GM19372 (cell line): ENCODE data around the gene DAPK1.

Experiments used
- ATAC-seq: cut with Tn5 transposase; IDR thresholded peaks from one replicate; pipeline ENCODE4 v1.9.1; 2021; ENCODE audit warnings: mild to moderate bottlenecking, low read depth, moderate library complexity; ENCODE audit not compliant: unreplicated experiment

The DAPK1 gene

GRCh38 chr9:87638292-87638691, 140.6 kb downstream of the DAPK1 start:
- no peak for ATAC-seq

DNA sequence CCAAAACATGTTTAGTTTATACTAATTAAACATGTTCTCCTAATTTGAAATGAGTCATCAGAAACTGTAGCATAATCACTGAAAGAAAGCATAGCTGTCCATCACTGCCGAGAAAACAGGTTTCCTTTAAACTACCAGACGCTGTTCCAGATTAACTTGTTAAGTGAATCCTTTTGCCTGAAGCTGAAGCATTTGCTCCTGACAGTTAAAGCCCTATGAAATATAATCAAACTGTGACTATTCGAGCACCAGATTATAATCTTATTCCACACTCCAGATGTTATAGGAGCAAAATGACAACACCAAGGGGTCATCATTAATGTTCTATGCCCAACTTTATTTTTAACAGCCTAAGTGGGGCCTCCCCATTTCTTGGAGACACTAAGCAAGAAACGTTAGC, 142.3 kb downstream of the DAPK1 start:
- no peak for ATAC-seq

GRCh38 chr9:87640385-87640795, 142.7 kb downstream of the DAPK1 start:
- ATAC-seq, result no peak

GRCh38 chr9:87641067-87641466, 143.4 kb downstream of the DAPK1 start:
- no peak for ATAC-seq

- no peak for ATAC-seq
These were observed 144.9 kb downstream of the DAPK1 start for GRCh38 chr9:87642330-87643106.

GRCh38 chr9:87643107-87643650, 145.5 kb downstream of the DAPK1 start:
- ATAC-seq, result no peak

DNA sequence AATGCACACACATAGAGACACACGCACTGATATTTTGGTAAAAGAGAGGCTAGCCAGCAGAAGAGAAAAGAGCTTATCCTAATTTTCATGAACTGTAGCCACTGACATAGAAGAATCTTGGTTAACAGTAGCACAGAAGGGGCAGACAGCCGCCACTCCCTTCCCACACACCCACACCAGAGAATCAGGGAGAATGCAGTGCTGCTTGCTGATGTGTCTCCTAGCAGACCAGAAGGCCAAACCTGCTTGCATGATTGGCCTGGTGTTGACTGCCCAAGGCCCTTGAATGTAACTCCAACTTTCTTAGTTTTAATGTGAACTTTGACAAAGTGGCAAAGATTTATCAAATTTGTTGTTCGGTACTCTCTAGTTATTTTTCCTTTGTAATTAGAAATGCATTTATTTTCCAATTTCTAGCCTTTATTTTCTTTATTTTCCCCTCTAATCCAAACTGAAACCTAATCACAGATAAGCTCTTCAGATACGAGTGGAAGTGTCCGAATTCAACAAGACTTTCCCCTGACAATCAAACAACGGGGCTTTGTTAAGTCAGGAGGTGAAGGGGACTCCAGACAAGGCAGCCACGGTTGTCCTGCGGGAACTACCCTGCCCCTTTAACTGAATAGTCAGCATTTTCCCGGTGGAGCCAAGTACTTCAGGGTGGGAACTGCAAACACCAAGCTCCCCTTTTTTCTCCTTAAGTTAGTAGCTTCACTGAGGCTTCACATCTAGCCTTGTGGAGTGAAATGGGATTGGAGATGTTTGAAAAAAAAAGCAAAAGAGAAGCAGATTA, 146.3 kb downstream of the DAPK1 start:
- no peak for ATAC-seq

DNA sequence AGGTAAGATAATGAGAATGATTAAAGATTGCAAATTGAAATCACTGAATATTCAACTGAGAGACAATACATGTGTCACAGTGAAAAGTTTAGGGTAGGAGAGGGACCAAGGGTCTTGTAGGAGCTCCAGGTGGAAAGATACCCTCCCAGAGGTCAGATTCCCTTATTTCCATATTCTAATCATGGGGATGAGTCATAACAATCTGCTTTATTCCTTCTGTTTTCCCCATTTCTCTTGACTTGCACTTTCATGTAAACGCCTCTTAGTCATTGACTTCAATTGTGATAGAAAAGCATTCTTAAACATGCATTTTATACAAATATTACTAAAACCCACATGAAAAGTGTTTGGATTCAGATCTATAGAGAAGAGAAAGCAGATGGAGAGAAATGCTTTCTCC, 147.0 kb downstream of the DAPK1 start:
- no peak for ATAC-seq

DNA sequence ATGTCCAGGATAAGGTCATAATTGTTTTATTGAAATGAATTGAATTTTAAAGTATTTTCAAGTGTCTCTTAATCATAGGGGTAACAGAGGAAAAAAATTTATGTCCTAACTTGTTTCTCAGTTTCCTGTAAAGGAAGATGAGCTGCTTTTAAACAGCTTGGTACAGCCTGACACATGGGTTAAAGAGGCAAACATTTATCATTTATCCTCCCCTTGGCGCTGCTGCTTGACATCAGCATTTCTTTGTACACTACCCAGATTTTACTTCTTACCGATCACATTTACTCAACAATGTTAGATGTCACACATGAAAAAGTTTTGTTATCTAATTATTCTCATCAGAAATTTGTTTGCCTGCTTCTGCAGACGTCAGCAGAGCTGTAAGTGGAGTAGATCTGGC, 148.9 kb downstream of the DAPK1 start:
- ATAC-seq, result no peak

DNA sequence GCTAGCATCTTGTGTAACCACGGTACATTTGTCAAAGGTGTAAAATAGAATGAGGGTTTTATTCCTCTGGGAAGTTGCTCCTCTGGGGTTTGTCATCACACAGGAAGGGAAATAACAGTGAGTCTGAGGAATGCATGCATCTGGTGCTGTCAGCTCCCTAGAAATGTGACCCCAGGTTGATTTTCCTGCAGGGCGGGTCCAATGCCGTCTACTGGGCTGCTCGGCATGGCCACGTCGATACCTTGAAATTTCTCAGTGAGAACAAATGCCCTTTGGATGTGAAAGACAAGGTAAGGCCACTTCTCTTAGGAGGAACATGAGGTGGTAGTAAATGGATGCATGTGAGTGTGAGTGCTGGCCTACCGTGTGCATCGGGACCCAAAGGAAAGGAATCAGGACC, 149.4 kb downstream of the DAPK1 start:
- no peak for ATAC-seq

GRCh38 chr9:87648606-87649005, 150.9 kb downstream of the DAPK1 start:
- ATAC-seq, result no peak

- no peak for ATAC-seq
These were observed 153.1 kb downstream of the DAPK1 start for GRCh38 chr9:87650611-87651295.

DNA sequence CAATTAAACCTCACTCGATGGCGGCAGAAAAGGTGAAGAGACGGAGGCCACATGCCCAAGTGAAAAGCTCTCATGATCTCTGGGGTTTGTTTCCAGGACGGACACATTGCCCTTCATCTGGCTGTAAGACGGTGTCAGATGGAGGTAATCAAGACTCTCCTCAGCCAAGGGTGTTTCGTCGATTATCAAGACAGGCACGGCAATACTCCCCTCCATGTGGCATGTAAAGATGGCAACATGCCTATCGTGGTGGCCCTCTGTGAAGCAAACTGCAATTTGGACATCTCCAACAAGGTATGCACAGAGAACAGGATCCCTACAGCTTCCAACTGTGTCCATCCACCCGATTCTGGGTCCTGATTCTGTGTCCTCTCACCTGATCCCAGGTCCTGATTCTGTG, 153.8 kb downstream of the DAPK1 start:
- ATAC-seq, result no peak

DNA sequence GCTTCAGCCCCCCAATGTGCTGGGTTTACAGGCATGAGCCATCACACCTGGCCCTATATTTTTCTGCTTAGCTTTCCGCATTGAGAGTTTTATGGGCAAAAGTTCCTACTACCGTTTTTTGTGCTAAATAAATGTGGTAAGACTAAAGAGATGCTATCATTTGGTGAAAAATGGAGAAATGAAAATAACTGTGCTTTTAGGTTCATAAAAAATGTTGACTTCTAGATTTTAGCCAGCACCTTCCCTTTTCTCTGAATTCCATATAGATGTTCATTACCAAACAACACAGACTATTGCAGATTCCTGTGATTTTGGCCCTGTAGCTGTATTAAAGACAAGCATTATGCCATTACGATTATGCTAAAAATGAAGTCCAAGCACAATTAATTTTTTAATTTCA, 156.3 kb downstream of the DAPK1 start:
- no peak for ATAC-seq

DNA sequence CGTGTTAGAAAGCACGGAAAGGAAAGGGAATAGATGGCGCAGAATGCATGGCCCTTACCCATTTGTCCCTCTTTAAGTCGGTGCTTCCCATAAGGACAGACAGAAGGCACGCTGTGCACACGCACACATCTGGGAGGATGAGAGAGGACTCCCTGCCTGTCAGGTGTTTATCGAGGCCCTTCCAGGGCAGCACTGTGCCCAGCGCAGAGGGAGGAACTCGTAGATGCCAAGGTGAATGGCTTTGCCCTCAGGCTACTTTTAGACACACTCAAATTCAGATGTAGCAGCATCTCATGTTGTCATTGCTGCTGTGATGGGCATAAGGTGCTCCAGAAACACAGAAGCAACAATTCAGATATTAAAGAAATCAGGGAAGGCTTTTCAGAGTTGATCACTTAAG, 158.1 kb downstream of the DAPK1 start:
- ATAC-seq, result no peak

DNA sequence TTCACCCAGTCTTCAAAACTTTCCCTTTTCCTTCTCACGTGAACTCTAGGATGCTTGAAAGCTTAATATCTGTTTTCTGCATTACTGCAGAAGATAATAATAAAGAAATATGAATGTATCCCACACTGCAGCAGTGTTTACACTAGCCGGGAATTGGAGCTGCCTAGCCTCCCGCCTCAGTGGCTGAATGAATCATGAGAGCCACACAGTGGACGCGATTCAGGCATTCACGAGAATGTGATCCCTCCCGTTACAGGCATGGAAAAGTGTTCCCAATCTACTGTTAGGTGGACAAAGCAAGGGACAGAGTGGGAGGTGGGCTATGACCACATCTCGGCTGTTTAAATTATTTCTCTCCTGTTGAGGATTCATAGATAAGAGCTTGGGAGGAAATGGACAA, 158.8 kb downstream of the DAPK1 start:
- ATAC-seq, result no peak

DNA sequence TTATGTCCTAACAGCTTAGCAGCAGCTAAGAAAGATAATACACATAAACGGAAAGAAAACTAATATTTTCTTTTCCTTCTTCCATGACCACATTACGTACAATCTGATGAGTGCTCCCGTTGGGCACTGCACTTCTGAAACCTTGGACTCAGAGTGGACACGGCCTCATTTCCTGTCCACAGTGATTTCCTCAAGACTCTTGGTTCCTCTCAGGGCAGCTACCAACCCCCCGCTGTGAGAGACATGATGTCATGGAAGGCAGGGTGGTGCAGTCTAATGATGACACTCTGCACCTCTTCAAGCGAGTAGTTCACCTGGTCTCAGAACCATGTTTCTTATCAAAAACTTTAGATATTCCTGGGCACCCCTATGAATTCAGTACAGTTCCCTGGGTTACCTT, 159.5 kb downstream of the DAPK1 start:
- ATAC-seq, result no peak

GRCh38 chr9:87657893-87658292, 160.2 kb downstream of the DAPK1 start:
- ATAC-seq, result no peak

DNA sequence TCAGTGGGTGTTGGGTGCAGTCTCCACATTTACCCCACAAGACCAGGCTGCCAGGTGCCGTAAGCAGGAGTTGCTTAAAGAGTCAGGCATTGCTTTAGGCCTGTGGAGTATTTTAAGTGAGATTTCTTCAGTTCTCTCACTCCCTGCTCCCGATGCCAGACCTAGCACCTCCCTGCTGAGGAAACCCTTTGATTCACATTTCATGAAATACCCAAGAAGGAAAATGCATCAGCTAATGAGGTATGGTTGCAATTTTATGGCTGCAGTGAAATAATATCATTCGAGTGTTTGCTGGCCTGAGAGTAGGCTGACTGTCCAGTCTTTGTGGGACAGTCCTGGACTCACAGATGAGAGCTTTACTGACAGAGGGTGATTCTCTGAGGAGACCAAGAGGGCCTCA, 160.8 kb downstream of the DAPK1 start:
- ATAC-seq, result no peak

GRCh38 chr9:87659534-87660419, 162.1 kb downstream of the DAPK1 start:
- no peak for ATAC-seq
